ENCODE measurements around the gene IL20RA.

The IL20RA gene

DNA sequence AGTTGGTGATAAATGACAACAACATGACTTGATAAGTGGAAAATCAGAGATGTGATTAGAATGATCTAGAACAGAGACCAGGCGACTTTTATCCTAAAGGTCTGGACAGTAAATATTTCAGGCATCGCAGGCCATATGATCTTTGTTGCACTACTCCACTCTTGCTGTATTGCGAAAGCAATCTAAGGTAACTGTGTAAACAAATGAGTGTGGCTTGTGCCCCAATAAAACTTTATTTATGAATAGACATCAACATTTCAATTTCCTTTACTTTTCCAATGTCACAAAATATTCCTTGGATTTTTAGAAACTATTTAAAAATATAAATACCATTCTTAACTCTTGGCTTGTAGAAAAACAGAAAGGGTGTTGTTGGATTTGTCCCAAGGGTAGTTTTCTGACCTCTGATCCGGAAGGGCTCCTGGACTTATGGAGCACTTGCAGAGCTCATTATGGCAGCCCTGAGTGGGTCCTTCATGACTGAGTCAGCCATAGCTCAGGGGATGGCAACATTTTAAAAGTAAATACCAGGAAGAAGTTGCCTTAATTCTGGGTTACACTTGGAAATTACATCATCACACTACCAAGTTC lies 34.5 kb downstream of the IL20RA start:
- TF ChIP-seq, protein P1, sequence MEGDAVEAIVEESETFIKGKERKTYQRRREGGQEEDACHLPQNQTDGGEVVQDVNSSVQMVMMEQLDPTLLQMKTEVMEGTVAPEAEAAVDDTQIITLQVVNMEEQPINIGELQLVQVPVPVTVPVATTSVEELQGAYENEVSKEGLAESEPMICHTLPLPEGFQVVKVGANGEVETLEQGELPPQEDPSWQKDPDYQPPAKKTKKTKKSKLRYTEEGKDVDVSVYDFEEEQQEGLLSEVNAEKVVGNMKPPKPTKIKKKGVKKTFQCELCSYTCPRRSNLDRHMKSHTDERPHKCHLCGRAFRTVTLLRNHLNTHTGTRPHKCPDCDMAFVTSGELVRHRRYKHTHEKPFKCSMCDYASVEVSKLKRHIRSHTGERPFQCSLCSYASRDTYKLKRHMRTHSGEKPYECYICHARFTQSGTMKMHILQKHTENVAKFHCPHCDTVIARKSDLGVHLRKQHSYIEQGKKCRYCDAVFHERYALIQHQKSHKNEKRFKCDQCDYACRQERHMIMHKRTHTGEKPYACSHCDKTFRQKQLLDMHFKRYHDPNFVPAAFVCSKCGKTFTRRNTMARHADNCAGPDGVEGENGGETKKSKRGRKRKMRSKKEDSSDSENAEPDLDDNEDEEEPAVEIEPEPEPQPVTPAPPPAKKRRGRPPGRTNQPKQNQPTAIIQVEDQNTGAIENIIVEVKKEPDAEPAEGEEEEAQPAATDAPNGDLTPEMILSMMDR (IDR thresholded peaks at IDR 0.05; ENCODE audit: low read depth, low read length, missing control alignments), result no peak
- H3K4me3 ChIP-seq (ENCODE audit: low read depth, low read length), result no peak overlapping the region
- no peak for DNase-seq (ENCODE audit: low read depth)

DNA sequence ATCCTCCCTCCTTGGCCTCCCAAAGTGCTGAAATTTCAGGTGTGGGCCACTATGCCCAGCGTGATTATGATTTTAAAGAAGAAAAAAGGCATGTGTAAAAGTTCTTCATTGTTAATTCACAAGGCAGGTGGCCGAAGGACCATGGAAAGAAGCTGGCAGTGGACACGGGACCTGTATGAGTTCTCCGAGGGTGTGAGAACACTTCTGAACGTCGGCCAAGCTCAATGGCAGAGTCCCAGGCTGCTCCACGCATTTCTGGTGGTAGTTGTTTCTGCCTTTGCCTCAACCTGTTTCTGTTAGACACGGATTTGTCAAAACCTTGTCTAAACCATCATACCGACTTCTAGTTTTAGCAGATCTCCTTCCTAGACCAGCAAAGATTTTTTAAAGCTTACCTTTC lies 36.6 kb downstream of the IL20RA start:
- DNase-seq (ENCODE audit: low read depth), result no peak
- TF ChIP-seq, protein P1 (IDR thresholded peaks at IDR 0.05; ENCODE audit: low read depth, low read length, missing control alignments), result no peak
- H3K4me3 ChIP-seq (ENCODE audit: low read depth, low read length), result no peak overlapping the region

DNA sequence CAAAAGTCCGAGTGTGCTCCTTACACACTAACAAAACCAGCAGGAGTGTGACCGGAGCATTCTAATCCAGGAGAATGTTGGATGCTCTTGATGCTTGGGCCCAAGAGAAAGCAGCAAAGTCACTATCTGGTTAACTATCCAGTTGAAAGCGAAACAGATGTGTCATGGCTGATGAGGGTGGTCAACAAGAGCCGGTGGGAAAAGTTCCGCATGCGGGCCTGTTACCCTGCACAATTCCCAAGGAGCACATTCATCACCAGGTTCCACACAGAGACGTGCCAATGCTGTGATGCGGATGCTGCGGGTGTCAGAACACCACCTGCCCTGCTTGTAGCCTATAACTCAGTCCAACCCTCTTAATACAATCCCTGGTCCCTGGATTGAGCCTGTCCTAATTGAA lies 38.7 kb downstream of the IL20RA start:
- H3K4me3 ChIP-seq (ENCODE audit: low read depth, low read length), result no peak overlapping the region
- TF ChIP-seq, protein P1 (IDR thresholded peaks at IDR 0.05; ENCODE audit: low read depth, low read length, missing control alignments), result no peak
- DNase-seq (ENCODE audit: low read depth), result no peak

DNA sequence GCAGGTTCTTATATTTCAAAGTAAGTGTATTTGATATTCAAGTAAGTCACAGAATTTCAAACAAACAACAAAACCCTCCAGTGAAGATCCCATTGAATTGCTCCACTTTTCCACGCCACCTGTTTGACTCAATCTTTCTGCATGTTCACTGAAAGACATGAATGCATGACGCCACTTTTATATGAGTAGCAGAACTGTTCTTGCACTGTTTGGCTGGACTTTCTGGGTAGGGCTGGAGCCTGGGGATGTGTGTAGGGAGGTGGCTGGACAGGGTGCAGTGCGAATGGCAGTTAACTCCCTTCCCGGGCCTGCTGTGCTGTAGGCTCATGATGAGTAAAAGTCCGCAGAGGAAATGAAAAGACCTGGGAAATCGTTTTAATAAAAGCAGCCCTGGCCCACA lies 39.7 kb downstream of the IL20RA start:
- no peak overlapping the region for H3K4me3 ChIP-seq (ENCODE audit: low read depth, low read length)
- TF ChIP-seq, protein P1 (IDR thresholded peaks at IDR 0.05; ENCODE audit: low read depth, low read length, missing control alignments), result no peak
- no peak for DNase-seq (ENCODE audit: low read depth)

GRCh38 chr6:137002505-137002904 lies 42.3 kb downstream of the IL20RA start:
- DNase-seq (ENCODE audit: low read depth), result no peak
- TF ChIP-seq, protein P1 (IDR thresholded peaks at IDR 0.05; ENCODE audit: low read depth, low read length, missing control alignments), result no peak
- H3K4me3 ChIP-seq (ENCODE audit: low read depth, low read length), result no peak overlapping the region

- TF ChIP-seq, protein P1 (IDR thresholded peaks at IDR 0.05; ENCODE audit: low read depth, low read length, missing control alignments), result no peak
- DNase-seq (ENCODE audit: low read depth), result no peak
- no peak overlapping the region for H3K4me3 ChIP-seq (ENCODE audit: low read depth, low read length)
Measured at GRCh38 chr6:137001977-137002302, 42.8 kb downstream of the IL20RA start.

DNA sequence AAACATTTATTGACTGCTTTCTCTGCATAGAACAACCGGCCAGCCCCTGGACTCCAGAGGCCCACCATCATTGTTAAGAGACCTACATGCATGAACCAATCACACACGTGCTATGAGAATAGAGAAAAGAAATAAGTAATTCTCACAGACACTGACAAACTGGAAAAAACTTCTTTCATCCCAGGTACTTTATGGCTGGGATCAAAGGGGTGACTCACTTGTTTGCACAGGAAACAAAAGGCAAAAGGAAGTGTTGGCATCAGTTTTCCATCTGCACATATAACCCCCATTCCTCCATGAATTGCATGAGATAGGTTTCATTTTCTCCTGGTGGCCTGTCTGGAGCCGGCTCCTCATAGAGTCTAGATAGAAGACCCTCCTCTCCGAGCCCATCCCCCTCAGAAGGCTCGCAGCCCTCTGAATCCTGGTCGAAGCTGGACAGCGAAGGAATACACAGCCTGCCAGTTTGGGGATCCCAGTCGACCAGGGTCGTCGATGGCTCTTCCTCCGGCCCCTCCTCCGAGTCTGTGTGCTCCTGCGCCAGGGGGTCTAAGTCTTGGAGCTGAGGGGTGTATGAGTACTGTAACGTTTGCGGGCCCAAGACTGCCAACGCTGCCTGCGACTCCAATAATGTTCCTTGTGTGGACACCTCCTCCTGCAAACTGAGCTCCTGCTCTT lies 43.3 kb downstream of the IL20RA start:
- no peak for DNase-seq (ENCODE audit: low read depth)
- H3K4me3 ChIP-seq (ENCODE audit: low read depth, low read length), result no peak overlapping the region
- TF ChIP-seq, protein P1 (IDR thresholded peaks at IDR 0.05; ENCODE audit: low read depth, low read length, missing control alignments), result no peak

Data from GM12864 (cell line).